Brain microvascular endothelial cell (primary cell): ENCODE results near the gene CDK4.

ENCODE experiments used
- DNase-seq: peaks from one replicate; pipeline ENCODE4 v3.0.0-alpha.2; 2020
- H3K27ac ChIP-seq: fragments of 250-450 bp; sonication (Bioruptor Pico); 2 replicates; pipeline ENCODE4 v1.5.1; 2020; ENCODE audit warnings: mild to moderate bottlenecking, moderate library complexity
- H3K27me3 ChIP-seq: fragments of 250-450 bp; sonication (Bioruptor Pico); replicated peaks from 2 replicates; pipeline ENCODE4 v1.5.1; 2020; ENCODE audit warnings: mild to moderate bottlenecking
- H3K36me3 ChIP-seq: fragments of 250-450 bp; sonication (Bioruptor Pico); replicated peaks from 2 replicates; pipeline ENCODE4 v1.5.1; 2020; ENCODE audit warnings: mild to moderate bottlenecking
- H3K4me3 ChIP-seq: 2 replicates; pipeline ENCODE4 v1.5.1; 2011; ENCODE audit warnings: low read depth, mild to moderate bottlenecking, control low read depth, low read length, moderate library complexity
- in situ Hi-C: cut with HindIII; loops from 2 replicates; pipeline ENCODE4 v1.10.0; 2017; ENCODE audit warnings: low sequenced_read_pairs, low pct_ligation_motif_present
- TF ChIP-seq, protein P1 (sequence below): IDR thresholded peaks from 2 replicates; pipeline ENCODE4 v1.5.1; 2011; ENCODE audit warnings: low read depth, mild to moderate bottlenecking, moderate library complexity, low read length, control low read depth, inconsistent platforms; ENCODE audit errors: missing control alignments

CDK4 gene

DNA sequence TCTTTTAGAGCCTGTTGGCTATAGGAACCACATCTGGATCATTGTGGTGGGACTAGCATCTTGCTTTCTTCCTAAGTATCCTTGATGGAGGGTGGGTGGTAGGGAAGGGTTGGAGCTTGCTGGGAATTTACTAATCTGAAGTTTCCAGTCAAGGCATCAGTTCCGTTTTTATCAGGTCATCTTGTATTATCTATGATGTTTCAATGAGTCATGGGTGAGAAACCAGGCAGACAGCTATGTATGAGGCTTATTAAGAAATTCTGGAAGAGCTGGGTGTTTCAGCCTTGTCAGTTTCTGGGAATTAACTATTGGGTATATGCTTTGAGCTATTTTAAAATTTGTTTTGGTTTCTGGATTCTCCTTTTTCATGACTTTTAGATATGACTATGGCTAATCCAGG lies 41.8 kb upstream of the CDK4 start:
- no peak overlapping the region for H3K4me3 ChIP-seq
- no peaks in the 10 kb centered on the region for H3K27me3 ChIP-seq
- H3K36me3 ChIP-seq = peaks cover 48% of the 10 kb centered on the region
- H3K27ac ChIP-seq = peak overlapping the region; percentile 88
- in situ Hi-C loops = no loop called here
- TF ChIP-seq, protein P1, sequence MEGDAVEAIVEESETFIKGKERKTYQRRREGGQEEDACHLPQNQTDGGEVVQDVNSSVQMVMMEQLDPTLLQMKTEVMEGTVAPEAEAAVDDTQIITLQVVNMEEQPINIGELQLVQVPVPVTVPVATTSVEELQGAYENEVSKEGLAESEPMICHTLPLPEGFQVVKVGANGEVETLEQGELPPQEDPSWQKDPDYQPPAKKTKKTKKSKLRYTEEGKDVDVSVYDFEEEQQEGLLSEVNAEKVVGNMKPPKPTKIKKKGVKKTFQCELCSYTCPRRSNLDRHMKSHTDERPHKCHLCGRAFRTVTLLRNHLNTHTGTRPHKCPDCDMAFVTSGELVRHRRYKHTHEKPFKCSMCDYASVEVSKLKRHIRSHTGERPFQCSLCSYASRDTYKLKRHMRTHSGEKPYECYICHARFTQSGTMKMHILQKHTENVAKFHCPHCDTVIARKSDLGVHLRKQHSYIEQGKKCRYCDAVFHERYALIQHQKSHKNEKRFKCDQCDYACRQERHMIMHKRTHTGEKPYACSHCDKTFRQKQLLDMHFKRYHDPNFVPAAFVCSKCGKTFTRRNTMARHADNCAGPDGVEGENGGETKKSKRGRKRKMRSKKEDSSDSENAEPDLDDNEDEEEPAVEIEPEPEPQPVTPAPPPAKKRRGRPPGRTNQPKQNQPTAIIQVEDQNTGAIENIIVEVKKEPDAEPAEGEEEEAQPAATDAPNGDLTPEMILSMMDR = no peak
- peak; percentile 88 for DNase-seq

DNA sequence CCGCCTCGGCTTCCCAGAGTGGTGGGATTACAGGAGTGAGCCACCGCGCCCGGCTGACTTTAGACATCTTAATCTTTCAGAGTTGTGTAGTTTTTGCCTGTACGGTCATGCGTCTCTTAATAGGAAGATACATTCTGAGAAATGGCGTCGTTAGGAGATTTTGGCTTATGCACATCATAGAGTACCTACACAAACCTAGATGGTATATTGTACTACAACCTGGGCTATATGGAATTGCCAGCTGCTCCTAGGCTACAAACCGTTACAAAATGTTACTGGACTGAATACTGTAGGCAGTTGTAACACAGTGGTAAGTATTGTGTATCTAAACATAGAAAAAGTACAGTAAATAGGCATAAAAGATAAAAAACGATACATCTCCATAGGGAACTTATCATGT lies 31.8 kb upstream of the CDK4 start:
- TF ChIP-seq, protein P1 = no peak
- DNase-seq = no peak
- Histone ChIP-seq H3K27me3 (no peaks in the 10 kb centered on the region), H3K36me3 (peaks cover 21% of the 10 kb centered on the region), H3K4me3 (no peak overlapping the region), H3K27ac (no peak overlapping the region)
- in situ Hi-C loops = no loop called here

DNA sequence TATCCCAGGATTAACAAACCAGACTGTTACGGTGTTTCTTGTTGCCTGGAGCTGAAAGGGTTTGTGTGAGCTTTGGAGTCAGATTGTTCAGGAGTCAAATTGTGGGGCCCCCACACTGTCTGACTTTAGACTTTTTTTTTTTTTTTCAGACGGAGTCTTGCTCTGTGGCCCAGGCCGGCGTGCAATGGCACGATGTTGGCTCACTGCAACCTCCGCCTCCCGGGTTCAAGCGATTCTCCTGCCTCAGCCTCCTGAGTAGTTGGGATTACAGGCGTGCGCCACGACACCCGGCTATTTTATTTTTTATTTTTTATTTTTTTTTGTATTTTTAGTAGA lies 31.3 kb upstream of the CDK4 start:
- no peak overlapping the region for H3K27ac ChIP-seq
- TF ChIP-seq, protein P1 = no peak
- no peaks in the 10 kb centered on the region for H3K27me3 ChIP-seq
- H3K4me3 ChIP-seq = peak overlapping the region; percentile 99
- DNase-seq = no peak
- in situ Hi-C loops = no loop called here
- H3K36me3 ChIP-seq = peaks cover 19% of the 10 kb centered on the region

DNA sequence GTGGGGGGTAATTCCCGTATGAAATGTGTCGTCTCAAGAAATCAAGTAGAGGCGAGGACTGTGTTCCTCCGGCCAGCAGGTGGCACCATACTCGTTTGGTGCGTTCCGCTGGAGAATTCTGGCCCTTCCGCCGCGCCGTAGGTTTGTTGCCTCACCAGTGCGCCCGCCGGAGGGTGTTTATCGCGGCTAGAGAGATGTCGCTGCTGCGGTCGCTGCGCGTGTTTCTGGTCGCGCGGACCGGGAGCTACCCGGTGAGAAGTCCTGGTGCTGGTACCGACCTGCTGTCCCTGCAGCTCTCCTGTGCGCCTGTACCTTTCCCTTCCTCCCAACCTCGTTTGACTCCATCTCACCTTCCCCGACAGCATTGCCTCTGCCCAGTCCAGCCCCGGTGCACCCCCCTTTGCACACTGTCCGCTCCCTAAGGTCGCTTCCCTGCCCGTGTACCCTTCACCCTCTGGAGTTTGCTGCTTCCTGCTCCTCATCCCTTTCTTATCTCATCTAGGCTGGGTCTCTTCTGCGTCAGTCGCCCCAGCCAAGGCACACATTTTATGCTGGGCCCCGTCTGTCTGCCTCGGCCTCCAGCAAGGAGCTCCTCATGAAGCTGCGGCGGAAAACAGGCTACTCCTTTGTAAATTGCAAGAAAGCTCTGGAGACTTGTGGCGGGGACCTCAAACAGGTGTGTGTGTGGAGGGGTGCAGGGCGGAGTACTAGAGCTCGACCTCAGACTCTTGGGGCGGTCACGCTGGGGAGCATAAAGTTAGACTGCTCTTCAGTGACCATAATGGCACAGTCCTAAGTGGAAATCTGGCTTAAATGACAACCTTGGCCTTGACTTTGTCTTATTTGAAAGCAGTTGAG lies 30.7 kb upstream of the CDK4 start, which contains the start of gene TSFM:
TSFM (plus strand) TSS at position 180 of the 858 bp plus-strand sequence; CDS start at position 195, 15 bp downstream.
- Histone ChIP-seq H3K27ac (peak within 1 kb of the TSS; percentile 70), H3K36me3 (peaks cover 18% of the 10 kb centered on the region), H3K4me3 (peak within 1 kb of the TSS; percentile 99), H3K27me3 (no peaks in the 10 kb centered on the region)
- DNase-seq = peak; percentile 97
- TF ChIP-seq, protein P1 = peak; percentile 94
- in situ Hi-C loops = no loop called here

DNA sequence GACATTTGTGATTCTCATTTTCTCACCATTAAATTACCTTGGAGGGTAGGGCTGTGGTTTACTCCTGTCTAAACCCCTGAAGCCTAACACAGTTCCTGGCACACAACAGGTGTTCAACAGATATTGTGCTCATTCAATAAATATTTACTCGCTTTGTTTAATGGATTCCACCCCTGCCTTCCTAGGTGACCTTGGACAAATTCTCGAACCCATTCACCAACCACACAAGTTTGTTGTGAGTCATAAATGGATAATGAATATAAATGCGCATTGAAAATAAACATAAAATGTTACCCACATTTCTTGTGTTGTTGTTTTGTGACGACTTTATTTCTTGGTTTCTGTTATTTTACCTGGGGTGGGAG lies 30.1 kb upstream of the CDK4 start:
- no peak overlapping the region for H3K4me3 ChIP-seq
- no peaks in the 10 kb centered on the region for H3K27me3 ChIP-seq
- TF ChIP-seq, protein P1 = no peak
- peaks cover 14% of the 10 kb centered on the region for H3K36me3 ChIP-seq
- in situ Hi-C loops = no loop called here
- no peak overlapping the region for H3K27ac ChIP-seq
- no peak for DNase-seq
